RWPE2 (cell line): ENCODE measurements around the gene FRAS1.

ENCODE experiments used
- ATAC-seq: fragments of 200-7000 bp; cut with Tn5 transposase; 3 replicates; pipeline ENCODE4 v1.9.1; 2021; ENCODE audit warnings: low read depth
- DNase-seq: peaks from one replicate; pipeline ENCODE4 v3.0.0-alpha.2; 2020; ENCODE audit warnings: low spot score
- H3K27ac ChIP-seq: fragments of 450-650 bp; 2 replicates; pipeline ENCODE4 v1.5.1; 2017; ENCODE audit warnings: mild to moderate bottlenecking; ENCODE audit not compliant: poor library complexity, severe bottlenecking
- H3K27me3 ChIP-seq: fragments of 250-450 bp; sonication (Bioruptor Pico); 2 replicates; pipeline ENCODE4 v1.5.1; 2021; ENCODE audit warnings: mild to moderate bottlenecking, moderate library complexity; ENCODE audit not compliant: insufficient read depth, poor library complexity, severe bottlenecking
- H3K36me3 ChIP-seq: fragments of 250-450 bp; sonication (Bioruptor Pico); 2 replicates; pipeline ENCODE4 v1.5.1; 2020; ENCODE audit warnings: low read depth, mild to moderate bottlenecking, moderate library complexity
- H3K4me1 ChIP-seq: fragments of 250-450 bp; sonication (Bioruptor Pico); 2 replicates; pipeline ENCODE4 v1.5.1; 2021; ENCODE audit warnings: mild to moderate bottlenecking, moderate library complexity; ENCODE audit not compliant: insufficient read depth, poor library complexity, severe bottlenecking
- H3K4me3 ChIP-seq: fragments of 250-450 bp; sonication (Bioruptor Pico); 2 replicates; pipeline ENCODE4 v1.5.1; 2021; ENCODE audit warnings: mild to moderate bottlenecking, moderate library complexity; ENCODE audit not compliant: severe bottlenecking
- H3K9me3 ChIP-seq: fragments of 250-450 bp; sonication (Bioruptor Pico); 2 replicates; pipeline ENCODE4 v1.5.1; 2021; ENCODE audit warnings: mild to moderate bottlenecking, moderate library complexity; ENCODE audit not compliant: severe bottlenecking
- CTCF ChIP-seq: fragments of 450-650 bp; IDR thresholded peaks from one replicate; pipeline ENCODE4 v1.5.1; 2017; ENCODE audit warnings: mild to moderate bottlenecking, moderate library complexity; ENCODE audit not compliant: poor library complexity, severe bottlenecking

Gene FRAS1

DNA sequence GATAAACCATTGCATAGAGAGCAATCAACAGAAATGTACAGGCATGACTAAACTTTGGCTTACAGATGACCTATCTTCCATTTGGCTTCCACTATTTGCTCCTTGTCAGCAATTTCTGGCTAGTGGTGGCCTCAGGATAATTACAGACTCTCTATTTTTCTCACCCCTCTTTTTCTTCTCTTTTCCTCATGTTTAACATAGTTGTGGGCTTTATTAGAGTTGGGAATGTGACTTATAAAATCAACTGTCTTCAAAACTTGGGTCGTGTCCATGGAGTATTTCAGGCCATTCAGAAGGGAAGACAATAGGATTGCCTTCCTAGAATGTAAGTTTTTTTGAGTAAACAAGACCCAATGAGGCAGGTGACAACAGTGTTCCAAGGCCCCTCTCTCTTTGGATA is 236.2 kb downstream of the FRAS1 start:
- no peak overlapping the region for H3K4me3 ChIP-seq
- H3K36me3 ChIP-seq = no peaks in the 10 kb centered on the region
- no peak overlapping the region for H3K27ac ChIP-seq
- H3K4me1 ChIP-seq = no peaks in the 10 kb centered on the region
- DNase-seq = no peak
- TF ChIP-seq CTCF = no peak
- H3K27me3 ChIP-seq = no peaks in the 10 kb centered on the region
- no peak for ATAC-seq
- no peaks in the 10 kb centered on the region for H3K9me3 ChIP-seq

GRCh38 chr4:78293821-78294301 is 236.7 kb downstream of the FRAS1 start:
- DNase-seq (no peak), ATAC-seq (peak; percentile 53; the same call in 2 of the 3 replicates)
- H3K27me3 ChIP-seq = no peaks in the 10 kb centered on the region

DNA sequence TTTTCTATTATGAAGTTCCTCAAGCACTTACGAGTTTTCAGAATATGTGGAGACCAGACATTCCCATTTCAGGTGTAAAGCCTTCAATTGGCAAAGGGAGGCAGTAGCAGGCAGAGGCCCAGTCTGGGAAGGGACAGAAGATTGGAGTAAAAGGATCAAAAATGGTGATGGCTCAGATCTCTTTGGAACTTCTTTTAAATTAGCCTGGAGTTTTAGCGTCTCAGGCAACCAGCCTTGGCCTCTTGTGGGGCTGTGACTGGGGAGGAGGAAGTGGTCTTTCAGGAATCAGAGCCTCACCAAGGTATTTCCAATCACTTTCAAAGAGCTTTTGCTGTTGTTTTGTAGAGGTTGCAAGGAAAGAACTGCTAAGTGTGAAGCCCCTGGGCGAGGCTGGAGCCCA is 239.1 kb downstream of the FRAS1 start:
- ATAC-seq = no peak
- H3K27me3 ChIP-seq = no peaks in the 10 kb centered on the region
- H3K4me1 ChIP-seq = no peaks in the 10 kb centered on the region
- no peaks in the 10 kb centered on the region for H3K9me3 ChIP-seq
- no peak overlapping the region for H3K27ac ChIP-seq
- TF ChIP-seq CTCF = no peak
- DNase-seq = no peak
- no peaks in the 10 kb centered on the region for H3K36me3 ChIP-seq
- no peak overlapping the region for H3K4me3 ChIP-seq

More at GRCh38 chr4:78293821-78294301, 236.7 kb downstream of the FRAS1 start:
- Histone ChIP-seq H3K27ac (no peak overlapping the region), H3K36me3 (no peaks in the 10 kb centered on the region), H3K4me3 (no peak overlapping the region), H3K4me1 (no peaks in the 10 kb centered on the region), H3K9me3 (no peaks in the 10 kb centered on the region)
- no peak for TF ChIP-seq CTCF

DNA sequence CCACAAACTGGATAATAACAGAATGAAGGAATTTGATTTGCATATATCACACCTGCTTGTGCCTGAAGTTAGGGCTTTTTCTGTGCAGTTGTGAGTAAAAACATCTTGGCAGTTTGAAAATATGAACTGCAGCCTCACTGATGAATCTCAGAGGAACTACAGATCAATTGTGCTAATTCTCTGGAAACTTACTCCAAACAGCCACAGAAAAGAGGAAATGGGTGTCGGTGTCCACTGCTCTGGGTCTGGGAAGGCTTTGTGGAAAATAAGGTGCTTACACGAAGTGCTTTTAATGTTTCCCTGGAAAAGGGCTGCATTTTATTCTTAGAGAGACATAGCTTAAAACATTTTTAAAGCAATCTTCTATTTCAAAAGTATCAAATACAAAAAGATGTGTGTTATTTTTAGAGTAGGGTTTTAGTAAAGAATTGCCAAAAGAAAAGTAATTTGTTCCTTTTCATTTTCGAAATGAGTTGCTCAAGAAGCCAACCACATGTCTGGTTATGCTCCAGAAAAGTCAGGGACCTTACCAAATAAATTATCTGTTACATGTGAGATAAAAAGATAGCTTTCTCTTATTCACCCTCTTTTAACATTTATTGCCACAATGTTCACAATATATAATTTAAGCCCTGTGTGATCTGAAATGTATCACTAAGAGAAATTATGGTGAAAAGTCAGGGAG is 240.1 kb downstream of the FRAS1 start:
- Histone ChIP-seq H3K4me1 (no peaks in the 10 kb centered on the region), H3K9me3 (no peaks in the 10 kb centered on the region), H3K27me3 (no peaks in the 10 kb centered on the region), H3K36me3 (no peaks in the 10 kb centered on the region), H3K27ac (no peak overlapping the region), H3K4me3 (no peak overlapping the region)
- no peak for DNase-seq
- no peak for ATAC-seq
- no peak for TF ChIP-seq CTCF

GRCh38 chr4:78298618-78299017 is 241.5 kb downstream of the FRAS1 start:
- peak; percentile 72 for ATAC-seq
- no peaks in the 10 kb centered on the region for H3K9me3 ChIP-seq
- H3K27me3 ChIP-seq = no peaks in the 10 kb centered on the region
- no peak overlapping the region for H3K4me3 ChIP-seq
- H3K36me3 ChIP-seq = no peaks in the 10 kb centered on the region
- TF ChIP-seq CTCF = no peak
- no peak overlapping the region for H3K27ac ChIP-seq
- no peak for DNase-seq
- H3K4me1 ChIP-seq = no peaks in the 10 kb centered on the region
